HG03442 (cell line): ENCODE measurements around the gene HDAC6.
"Not testable (repeated sequence)": the region's sequence is repeated elsewhere in the genome, so short reads cannot be mapped to it uniquely, and the experiment has no call there.

Experiments
- ATAC-seq: cut with Tn5 transposase; IDR thresholded peaks from one replicate; pipeline ENCODE4 v1.9.1; 2021; ENCODE audit warnings: mild to moderate bottlenecking, moderate library complexity; ENCODE audit not compliant: unreplicated experiment

The HDAC6 gene

GRCh38 chrX:48824066-48824465 lies 22.2 kb downstream of the HDAC6 start:
- no peak for ATAC-seq

GRCh38 chrX:48826135-48826875 lies 24.4 kb downstream of the HDAC6 start, which contains the start of gene ERAS:
Gene ERAS, plus strand, starts transcription at chrX:48826513. Its CDS starts 2,611 bp downstream, at chrX:48829124.
- no peak for ATAC-seq

GRCh38 chrX:48826876-48827653 lies 25.2 kb downstream of the HDAC6 start:
- ATAC-seq: no peak

GRCh38 chrX:48827654-48827968 lies 25.7 kb downstream of the HDAC6 start:
- no peak for ATAC-seq

GRCh38 chrX:48829016-48829735 lies 27.3 kb downstream of the HDAC6 start:
- ATAC-seq: no peak

- no peak for ATAC-seq
Measured at GRCh38 chrX:48831136-48831908, 29.5 kb downstream of the HDAC6 start.

GRCh38 chrX:48831909-48832291 lies 30.0 kb downstream of the HDAC6 start:
- ATAC-seq: no peak

- no peak for ATAC-seq
Measured at GRCh38 chrX:48833542-48834138, 31.8 kb downstream of the HDAC6 start.

- ATAC-seq: no peak
Measured at GRCh38 chrX:48834383-48834709, 32.5 kb downstream of the HDAC6 start.

GRCh38 chrX:48835524-48836329 lies 33.9 kb downstream of the HDAC6 start, which contains the start of gene PCSK1N:
Gene PCSK1N, minus strand, starts transcription at chrX:48835610. Its CDS starts 78 bp downstream, at chrX:48835532.
- ATAC-seq: no peak

GRCh38 chrX:48839686-48840085 lies 37.8 kb downstream of the HDAC6 start:
- ATAC-seq: no peak

- no peak for ATAC-seq
Measured at GRCh38 chrX:48848847-48849246, 47.0 kb downstream of the HDAC6 start.

- no peak for ATAC-seq
Measured at GRCh38 chrX:48852857-48853256, 51.0 kb downstream of the HDAC6 start.

- ATAC-seq: not testable (repeated sequence)
Measured at GRCh38 chrX:48853494-48853893, 51.6 kb downstream of the HDAC6 start.

GRCh38 chrX:48854121-48854804 lies 52.4 kb downstream of the HDAC6 start:
- ATAC-seq: not testable (repeated sequence)

GRCh38 chrX:48854898-48855297 lies 53.0 kb downstream of the HDAC6 start:
- no peak for ATAC-seq

GRCh38 chrX:48864210-48864609 lies 62.3 kb downstream of the HDAC6 start:
- no peak for ATAC-seq

- ATAC-seq: not testable (repeated sequence)
Measured at GRCh38 chrX:48872017-48872416, 70.2 kb downstream of the HDAC6 start.
